Panc1 (cell line): Measurements from ENCODE around the gene CSF1R. TPM values are rescaled to one million over a fixed set of nuclear protein-coding genes. Genes with fewer than 3 reads are reported as not detected.

Source experiments
- ATAC-seq: fragments of 200-7000 bp; cut with Tn5 transposase; 2 replicates; pipeline ENCODE4 v1.9.1; 2020; ENCODE audit warnings: mild to moderate bottlenecking, moderate library complexity
- BruUV-seq: library from RNA; stranded (reverse); fragments of 400-500 nt; replicated peaks from 2 replicates; lab custom pipeline; 2021; lab: Mats Ljungman, UMichigan
- CTCF ChIA-PET: fragments of 300-600 bp; sonication (Branson Sonifier 250); formaldehyde crosslinking; loops from one replicate; lab custom pipeline; 2022; ENCODE audit warnings: antibody characterized with exemption; lab: Charles Lee
- POLR2A ChIA-PET: fragments of 300-600 bp; sonication (Branson Sonifier 250); formaldehyde crosslinking; loops from one replicate; lab custom pipeline; 2022; ENCODE audit warnings: antibody characterized with exemption; lab: Charles Lee
- DNase-seq: peaks from one replicate; pipeline ENCODE4 v3.0.0-alpha.2; 2010; ENCODE audit warnings: low read depth, low spot score
- H3K27ac ChIP-seq: 2 replicates; pipeline ENCODE4 v1.5.1; 2011; ENCODE audit warnings: mild to moderate bottlenecking, low read length, inconsistent platforms
- H3K27me3 ChIP-seq: fragments of 200-500 bp; sonication (Bioruptor generic); 2 replicates; pipeline ENCODE4 v1.6.0; 2014; ENCODE audit warnings: low read length, inconsistent platforms; ENCODE audit not compliant: control insufficient read depth, insufficient read depth
- H3K36me3 ChIP-seq: fragments of 200-500 bp; sonication (Bioruptor generic); 2 replicates; pipeline ENCODE4 v1.5.1; 2014; ENCODE audit warnings: inconsistent platforms, mild to moderate bottlenecking, low read length, moderate library complexity; ENCODE audit not compliant: control insufficient read depth, insufficient read depth
- H3K4me1 ChIP-seq: 2 replicates; pipeline ENCODE4 v1.5.1; 2011; ENCODE audit warnings: inconsistent platforms, mild to moderate bottlenecking, low read length, moderate library complexity; ENCODE audit not compliant: control insufficient read depth, insufficient read depth
- H3K4me3 ChIP-seq, 2 experiments: 2 replicates each; pipeline ENCODE4 v1.5.1; 2011 to 2012; ENCODE audit warnings: low read depth in 2 of 2, low read length in 2 of 2, mild to moderate bottlenecking in 2 of 2, inconsistent platforms in 1 of 2, moderate library complexity in 1 of 2
- H3K9me3 ChIP-seq: fragments of 200-500 bp; sonication (Bioruptor generic); 2 replicates; pipeline ENCODE4 v1.5.1; 2014; ENCODE audit warnings: low read depth, mild to moderate bottlenecking, inconsistent platforms, low read length, moderate library complexity; ENCODE audit not compliant: control insufficient read depth, insufficient read depth
- CTCF ChIP-seq: fragments of 450-650 bp; IDR thresholded peaks from 2 replicates; pipeline ENCODE4 v1.5.1; 2017; ENCODE audit warnings: mild to moderate bottlenecking
- POLR2AphosphoS5 ChIP-seq: IDR thresholded peaks from 2 replicates; pipeline ENCODE4 v1.6.1; 2012; ENCODE audit warnings: mild to moderate bottlenecking, low read depth, low read length, moderate library complexity
- REST ChIP-seq, 2 experiments: IDR thresholded peaks; 2 replicates each; pipeline ENCODE4 v1.6.1; 2011 to 2012; ENCODE audit warnings: low read depth in 2 of 2, control low read depth in 1 of 2, low read length in 1 of 2, mild to moderate bottlenecking in 1 of 2, moderate library complexity in 1 of 2; ENCODE audit not compliant: insufficient read depth in 1 of 2
- SIN3A ChIP-seq: IDR thresholded peaks from 2 replicates; pipeline ENCODE4 v1.6.1; 2012; ENCODE audit warnings: low read depth, mild to moderate bottlenecking, low read length, moderate library complexity, borderline replicate concordance; ENCODE audit not compliant: insufficient read depth
- TCF7L2 ChIP-seq: IDR thresholded peaks from 2 replicates; pipeline ENCODE4 v1.6.1; 2011; ENCODE audit warnings: mild to moderate bottlenecking, low read depth, low read length, inconsistent platforms
- in situ Hi-C: cut with HindIII; loops from 2 replicates; pipeline ENCODE4 v1.10.0; 2016; ENCODE audit warnings: low sequenced_read_pairs, low pct_unique_long_range_greater_than_20kb
- intact Hi-C: fragments of 100-400 bp; cut with micrococcal nuclease; formaldehyde crosslinking; loops from one replicate; pipeline ENCODE4 v1.10.0; 2022; ENCODE audit not compliant: unreplicated experiment
- total RNA-seq: library from RNA; stranded (reverse); gene quantifications from one replicate; pipeline ENCODE4 v1.2.1, GENCODE V29; 2021; ENCODE audit not compliant: unreplicated experiment

The CSF1R gene
- total RNA-seq, 1 experiment from 2014 or later: 0.05 TPM

GRCh38 chr5:150077060-150077459 is 9.3 kb downstream of the CSF1R start:
- Histone ChIP-seq H3K9me3 (no peaks in the 10 kb centered on the region), H3K27ac (no peak overlapping the region), H3K4me3 (no peak overlapping the region), H3K4me1 (no peaks in the 10 kb centered on the region), H3K27me3 (no peaks in the 10 kb centered on the region), H3K36me3 (no peaks in the 10 kb centered on the region)
- no peak for DNase-seq
- ATAC-seq: no peak
- BruUV-seq: no TSS peak
- ChIA-PET CTCF (no interaction called here), POLR2A (no interaction called here)
- TF ChIP-seq TCF7L2: no peak
- no peak for TF ChIP-seq CTCF
- no peak for TF ChIP-seq POLR2AphosphoS5
- no peak for TF ChIP-seq SIN3A
- TF ChIP-seq REST (IDR thresholded peaks at IDR 0.05; ENCODE audit: insufficient read depth in 1 of 2, low read depth in 2 of 2, low read length in 1 of 2): no peak
- in situ Hi-C loops: no loop called here
- intact Hi-C loops: no loop called here

- TF ChIP-seq POLR2AphosphoS5: no peak
- TF ChIP-seq REST (IDR thresholded peaks at IDR 0.05; ENCODE audit: insufficient read depth in 1 of 2, low read depth in 2 of 2, low read length in 1 of 2): no peak
- TF ChIP-seq SIN3A: no peak
- no peak for TF ChIP-seq TCF7L2
- TF ChIP-seq CTCF: no peak
- Histone ChIP-seq H3K27ac (no peak overlapping the region), H3K9me3 (no peaks in the 10 kb centered on the region), H3K4me1 (no peaks in the 10 kb centered on the region), H3K27me3 (no peaks in the 10 kb centered on the region), H3K4me3 (no peak overlapping the region), H3K36me3 (no peaks in the 10 kb centered on the region)
- DNase-seq (no peak), ATAC-seq (no peak)
- in situ Hi-C loops: no loop called here
- CTCF ChIA-PET: no interaction called here
- BruUV-seq: no TSS peak
- intact Hi-C loops: no loop called here
- POLR2A ChIA-PET: no interaction called here
Observed at GRCh38 chr5:150075806-150076205, 10.5 kb downstream of the CSF1R start.
